ENCODE results near the gene ASIC4.

ASIC4 gene

DNA sequence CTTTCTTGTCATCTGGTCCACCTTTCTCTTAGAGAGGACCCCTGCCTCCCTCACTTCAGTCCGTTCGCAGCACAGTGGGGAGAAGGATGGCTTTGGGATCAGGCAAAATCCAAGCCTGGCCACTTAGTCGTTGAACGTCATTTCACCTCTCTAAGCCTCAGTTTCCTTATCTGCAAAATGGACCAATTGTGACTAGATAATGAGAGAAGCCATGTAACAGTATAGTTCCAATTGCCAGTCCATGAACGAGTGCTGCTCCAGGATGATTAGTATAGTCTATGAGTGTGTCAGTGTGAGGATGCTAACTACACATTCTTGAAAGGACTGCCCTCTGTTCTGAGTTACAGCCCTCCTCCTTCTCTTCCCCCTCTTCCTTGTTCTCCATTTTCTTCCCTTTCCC lies 58.9 kb downstream of the ASIC4 start:
- H3K4me3 ChIP-seq (replicated peaks in 1 of 2; ENCODE audit: low read depth in 2 of 2, low read length in 2 of 2): no peak overlapping the region
- TF ChIP-seq, protein P1, sequence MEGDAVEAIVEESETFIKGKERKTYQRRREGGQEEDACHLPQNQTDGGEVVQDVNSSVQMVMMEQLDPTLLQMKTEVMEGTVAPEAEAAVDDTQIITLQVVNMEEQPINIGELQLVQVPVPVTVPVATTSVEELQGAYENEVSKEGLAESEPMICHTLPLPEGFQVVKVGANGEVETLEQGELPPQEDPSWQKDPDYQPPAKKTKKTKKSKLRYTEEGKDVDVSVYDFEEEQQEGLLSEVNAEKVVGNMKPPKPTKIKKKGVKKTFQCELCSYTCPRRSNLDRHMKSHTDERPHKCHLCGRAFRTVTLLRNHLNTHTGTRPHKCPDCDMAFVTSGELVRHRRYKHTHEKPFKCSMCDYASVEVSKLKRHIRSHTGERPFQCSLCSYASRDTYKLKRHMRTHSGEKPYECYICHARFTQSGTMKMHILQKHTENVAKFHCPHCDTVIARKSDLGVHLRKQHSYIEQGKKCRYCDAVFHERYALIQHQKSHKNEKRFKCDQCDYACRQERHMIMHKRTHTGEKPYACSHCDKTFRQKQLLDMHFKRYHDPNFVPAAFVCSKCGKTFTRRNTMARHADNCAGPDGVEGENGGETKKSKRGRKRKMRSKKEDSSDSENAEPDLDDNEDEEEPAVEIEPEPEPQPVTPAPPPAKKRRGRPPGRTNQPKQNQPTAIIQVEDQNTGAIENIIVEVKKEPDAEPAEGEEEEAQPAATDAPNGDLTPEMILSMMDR (IDR thresholded peaks at IDR 0.05; ENCODE audit: low read depth, low read length): no peak
- DNase-seq (ENCODE audit: low read depth in 2 of 2): no peak

DNA sequence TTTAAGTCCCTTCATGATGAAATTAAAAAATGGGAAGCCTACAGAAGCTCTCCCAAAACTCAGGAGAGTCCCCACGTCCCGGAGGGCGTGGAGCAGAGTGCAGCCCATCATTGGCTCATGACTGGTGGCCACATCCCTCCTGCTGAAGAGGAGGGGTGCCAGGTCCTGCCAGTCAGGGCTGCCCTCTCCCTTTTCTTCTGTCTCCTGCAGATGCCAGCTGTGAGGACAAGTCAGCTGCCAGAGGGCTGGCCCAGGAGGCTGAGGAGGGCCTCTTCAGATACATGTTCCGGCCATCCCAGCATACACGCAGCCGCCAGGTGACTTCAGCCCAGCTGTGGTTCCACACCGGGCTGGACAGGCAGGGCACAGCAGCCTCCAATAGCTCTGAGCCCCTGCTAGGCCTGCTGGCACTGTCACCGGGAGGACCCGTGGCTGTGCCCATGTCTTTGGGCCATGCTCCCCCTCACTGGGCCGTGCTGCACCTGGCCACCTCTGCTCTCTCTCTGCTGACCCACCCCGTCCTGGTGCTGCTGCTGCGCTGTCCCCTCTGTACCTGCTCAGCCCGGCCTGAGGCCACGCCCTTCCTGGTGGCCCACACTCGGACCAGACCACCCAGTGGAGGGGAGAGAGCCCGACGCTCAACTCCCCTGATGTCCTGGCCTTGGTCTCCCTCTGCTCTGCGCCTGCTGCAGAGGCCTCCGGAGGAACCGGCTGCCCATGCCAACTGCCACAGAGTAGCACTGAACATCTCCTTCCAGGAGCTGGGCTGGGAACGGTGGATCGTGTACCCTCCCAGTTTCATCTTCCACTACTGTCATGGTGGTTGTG lies 60.4 kb downstream of the ASIC4 start:
- TF ChIP-seq, protein P1 (IDR thresholded peaks at IDR 0.05; ENCODE audit: low read depth, low read length): no peak
- no peak for DNase-seq (ENCODE audit: low read depth in 2 of 2)
- no peak overlapping the region for H3K4me3 ChIP-seq (replicated peaks in 1 of 2; ENCODE audit: low read depth in 2 of 2, low read length in 2 of 2)

DNA sequence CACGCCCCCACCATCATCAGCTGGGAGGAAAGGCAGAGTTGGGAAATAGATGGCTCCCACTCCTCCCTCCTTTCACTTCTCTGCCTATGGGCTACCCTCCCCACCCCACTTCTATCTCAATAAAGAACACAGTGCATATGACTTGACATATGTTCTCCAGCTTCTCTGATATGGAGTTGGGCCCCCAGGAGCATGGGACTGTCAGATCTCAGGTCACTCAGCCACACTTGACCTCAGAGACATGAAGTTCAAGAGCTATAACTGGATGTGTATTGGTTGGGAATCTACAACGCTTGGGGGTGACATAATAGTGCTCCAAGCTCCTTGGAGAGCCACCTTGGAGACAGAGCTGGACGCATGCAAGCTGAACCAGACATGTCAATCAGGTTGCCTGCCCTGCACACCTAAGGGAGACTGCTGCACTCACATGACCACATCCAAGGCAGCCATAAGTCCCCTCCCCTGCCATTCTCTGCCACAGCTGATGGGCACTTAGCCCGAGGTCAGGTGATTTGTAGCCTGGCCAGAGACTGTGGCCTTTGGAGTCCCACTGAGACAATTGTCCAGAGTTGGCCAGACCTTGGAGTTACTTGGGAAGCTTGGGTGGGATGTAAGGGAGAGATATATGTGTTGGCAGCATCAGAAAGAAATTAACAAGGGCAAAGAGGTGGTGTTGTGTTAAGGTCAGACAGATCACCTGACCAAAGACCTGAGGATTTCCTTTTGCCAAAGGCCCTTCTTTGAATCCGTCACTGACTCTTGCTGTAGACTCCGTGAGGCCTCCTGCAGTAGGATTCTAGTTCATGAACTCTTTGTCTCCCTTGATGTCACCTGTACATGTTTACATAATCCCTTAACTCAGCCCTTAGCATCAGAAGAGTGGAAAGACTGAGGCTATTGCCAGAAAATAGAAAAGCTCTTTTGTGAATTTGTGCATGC lies 61.6 kb downstream of the ASIC4 start:
- TF ChIP-seq, protein P1 (IDR thresholded peaks at IDR 0.05; ENCODE audit: low read depth, low read length): no peak
- H3K4me3 ChIP-seq (replicated peaks in 1 of 2; ENCODE audit: low read depth in 2 of 2, low read length in 2 of 2): no peak overlapping the region
- no peak for DNase-seq (ENCODE audit: low read depth in 2 of 2)

DNA sequence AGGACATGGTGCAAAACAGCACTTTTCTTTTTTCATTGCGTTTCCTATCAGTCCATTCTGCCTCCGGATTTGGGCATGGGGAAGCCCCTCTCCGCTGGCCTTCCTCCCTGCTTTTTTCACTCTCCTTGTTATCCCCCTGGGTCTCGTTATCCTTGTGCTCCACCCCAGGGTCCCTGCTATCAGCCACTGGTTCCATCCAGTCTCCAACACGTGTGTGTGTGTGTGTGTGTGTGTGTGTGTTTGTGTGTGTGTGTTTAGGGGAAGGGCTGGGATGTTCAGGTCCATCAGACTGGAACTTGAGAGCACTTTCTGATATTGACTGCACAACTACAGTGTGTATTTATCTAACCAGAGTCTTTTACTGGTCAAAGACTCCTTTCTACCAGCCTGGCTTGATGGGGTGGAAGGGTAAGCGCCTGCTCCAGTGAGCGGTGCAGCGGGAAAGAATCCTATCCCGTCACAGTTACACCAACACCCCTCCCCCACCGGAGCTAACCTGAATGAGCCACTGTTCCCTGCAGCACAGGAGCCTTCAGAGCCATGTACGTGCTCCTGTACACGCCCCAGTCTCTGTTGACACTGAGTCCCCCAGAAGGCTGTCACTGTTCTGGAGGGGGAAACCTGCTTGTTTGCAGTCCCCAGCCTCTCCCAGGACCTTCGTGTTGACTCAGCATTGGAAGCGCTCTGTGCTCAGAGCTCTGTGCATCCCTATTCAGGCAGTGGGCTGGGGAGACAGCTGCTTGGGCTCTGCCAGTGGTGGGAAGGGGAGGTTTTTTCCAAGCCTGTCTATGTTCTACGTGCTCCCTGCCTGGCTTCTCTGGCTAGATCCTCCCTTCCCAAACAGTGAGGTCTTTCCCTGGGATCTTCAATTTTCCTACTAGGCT lies 62.5 kb downstream of the ASIC4 start:
- no peak for DNase-seq (ENCODE audit: low read depth in 2 of 2)
- H3K4me3 ChIP-seq (replicated peaks in 1 of 2; ENCODE audit: low read depth in 2 of 2, low read length in 2 of 2): no peak overlapping the region
- TF ChIP-seq, protein P1 (IDR thresholded peaks at IDR 0.05; ENCODE audit: low read depth, low read length): no peak

DNA sequence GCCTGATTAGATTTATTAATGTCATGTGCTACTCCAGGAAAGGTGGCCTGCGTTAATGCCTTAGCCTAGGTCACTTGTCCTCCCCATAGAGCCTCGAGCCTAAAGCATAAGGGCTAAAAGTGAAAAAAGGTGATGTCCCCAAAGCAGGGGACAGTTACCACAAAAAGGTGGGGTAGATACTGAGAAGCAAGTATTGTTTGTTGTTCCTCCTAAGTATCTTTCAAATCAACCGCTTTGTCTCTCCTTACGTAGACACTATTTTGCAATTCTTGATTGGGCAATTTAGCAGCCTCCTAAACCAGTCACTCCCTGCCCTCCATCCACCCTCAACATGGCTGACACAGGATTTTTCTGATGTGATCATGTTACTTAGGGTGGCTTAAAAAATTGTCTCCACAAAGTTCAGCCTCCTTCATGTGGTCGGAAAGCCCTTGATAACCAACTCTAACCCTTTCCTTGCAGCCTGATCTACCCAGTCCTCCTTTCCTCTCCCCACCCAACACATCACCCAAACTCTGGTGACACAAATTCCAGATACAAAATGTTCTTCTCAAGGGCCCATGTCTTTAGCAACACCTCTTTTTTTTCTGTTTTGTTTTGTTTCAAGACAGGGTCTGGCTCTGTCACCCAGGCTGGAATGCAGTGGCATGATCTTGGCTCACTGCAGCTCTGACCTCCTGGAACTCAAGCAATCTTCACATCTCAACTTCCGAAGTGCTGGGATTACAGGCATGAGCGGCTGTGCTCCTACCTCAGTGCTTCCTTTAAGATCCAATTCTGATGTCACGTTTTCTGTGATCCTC lies 64.7 kb downstream of the ASIC4 start:
- TF ChIP-seq, protein P1 (IDR thresholded peaks at IDR 0.05; ENCODE audit: low read depth, low read length): no peak
- H3K4me3 ChIP-seq (replicated peaks in 1 of 2; ENCODE audit: low read depth in 2 of 2, low read length in 2 of 2): no peak overlapping the region
- DNase-seq (ENCODE audit: low read depth in 2 of 2): peak; percentile 56 to 65

All from cardiac fibroblast (primary cell).